Measurements from ENCODE around the gene MUC5AC.
"Not testable (repeated sequence)": the region's sequence is repeated elsewhere in the genome, so short reads cannot be mapped to it uniquely, and the experiment has no call there.

Gene MUC5AC

GRCh38 chr11:1162138-1162475, 4.4 kb downstream of the MUC5AC start:
- TF ChIP-seq CTCF (IDR thresholded peaks at IDR 0.05) = no peak
- no peak for TF ChIP-seq ZFX (IDR thresholded peaks at IDR 0.05; ENCODE audit: borderline replicate concordance)
- H3K27ac ChIP-seq = no peak overlapping the region

GRCh38 chr11:1162491-1163311, 4.9 kb downstream of the MUC5AC start:
- TF ChIP-seq ZFX (IDR thresholded peaks at IDR 0.05; ENCODE audit: borderline replicate concordance) (no peak), CTCF (IDR thresholded peaks at IDR 0.05) (no peak)
- no peak overlapping the region for H3K27ac ChIP-seq

GRCh38 chr11:1163321-1163910, 5.7 kb downstream of the MUC5AC start:
- TF ChIP-seq CTCF (IDR thresholded peaks at IDR 0.05) = no peak
- TF ChIP-seq ZFX (IDR thresholded peaks at IDR 0.05; ENCODE audit: borderline replicate concordance) = no peak
- no peak overlapping the region for H3K27ac ChIP-seq

GRCh38 chr11:1163911-1164735, 6.4 kb downstream of the MUC5AC start:
- no peak for TF ChIP-seq CTCF (IDR thresholded peaks at IDR 0.05)
- TF ChIP-seq ZFX (IDR thresholded peaks at IDR 0.05; ENCODE audit: borderline replicate concordance) = no peak
- no peak overlapping the region for H3K27ac ChIP-seq

- H3K27ac ChIP-seq = not testable (repeated sequence)
Measured at GRCh38 chr11:1164779-1165255, 7.1 kb downstream of the MUC5AC start.

GRCh38 chr11:1165256-1166041, 7.7 kb downstream of the MUC5AC start:
- H3K27ac ChIP-seq = no peak overlapping the region

More at GRCh38 chr11:1165256-1166041, 7.7 kb downstream of the MUC5AC start:
- TF ChIP-seq CTCF (IDR thresholded peaks at IDR 0.05) (no peak), ZFX (IDR thresholded peaks at IDR 0.05; ENCODE audit: borderline replicate concordance) (no peak)
